Stimulated activated CD4-positive, alpha-beta T cell treated with anti-CD3 and anti-CD28 coated beads, Interleukin-4, amount 100 ng/mL, for 4 hours (primary cell): Measurements from ENCODE around the gene VPREB1.
A peak's percentile ranks its signal among the peaks of the same experiment; 100 is the strongest.
"Not testable (repeated sequence)": the region's sequence is repeated elsewhere in the genome, so short reads cannot be mapped to it uniquely, and the experiment has no call there.

Source experiments
- DNase-seq, 2 experiments: peaks; one replicate each; pipeline ENCODE4 v3.0.0-alpha.2; 2020

The VPREB1 gene

GRCh38 chr22:22244316-22245250, at the start of gene VPREB1:
Gene VPREB1 (plus strand): TSS chr22:22244786. CDS start chr22:22244814, 28 bp downstream.
- DNase-seq = no peak

GRCh38 chr22:22194931-22195264, 49.7 kb upstream of the VPREB1 start:
- no peak for DNase-seq

- DNase-seq = peak; percentile 71 to 80
These were observed 49.1 kb upstream of the VPREB1 start for GRCh38 chr22:22195265-22196017.

GRCh38 chr22:22196018-22196533, 48.5 kb upstream of the VPREB1 start:
- no peak for DNase-seq

GRCh38 chr22:22196833-22197477, 47.6 kb upstream of the VPREB1 start:
- DNase-seq = no peak

- DNase-seq = no peak
These were observed 46.6 kb upstream of the VPREB1 start for GRCh38 chr22:22197993-22198402.

GRCh38 chr22:22198751-22199150, 45.8 kb upstream of the VPREB1 start:
- no peak for DNase-seq

- DNase-seq = no peak
These were observed 45.0 kb upstream of the VPREB1 start for GRCh38 chr22:22199634-22200033.

GRCh38 chr22:22200569-22201184, 43.9 kb upstream of the VPREB1 start:
- DNase-seq = no peak

- no peak for DNase-seq
These were observed 43.2 kb upstream of the VPREB1 start for GRCh38 chr22:22201185-22201929.

- DNase-seq = no peak
These were observed 42.6 kb upstream of the VPREB1 start for GRCh38 chr22:22201930-22202343.

GRCh38 chr22:22203048-22203971, 41.3 kb upstream of the VPREB1 start:
- DNase-seq = no peak

- DNase-seq = peak; percentile 63 to 84
These were observed 36.6 kb upstream of the VPREB1 start for GRCh38 chr22:22207845-22208564.

- no peak for DNase-seq
These were observed 35.9 kb upstream of the VPREB1 start for GRCh38 chr22:22208652-22209051.

GRCh38 chr22:22209080-22209640, 35.4 kb upstream of the VPREB1 start:
- not testable (repeated sequence) for DNase-seq

- DNase-seq = peak; percentile 44 to 55
These were observed 34.2 kb upstream of the VPREB1 start for GRCh38 chr22:22210375-22210774.

GRCh38 chr22:22210889-22211833, 33.4 kb upstream of the VPREB1 start:
- DNase-seq = no peak

GRCh38 chr22:22213231-22213630, 31.4 kb upstream of the VPREB1 start:
- DNase-seq = no peak
